H1 (cell line): ENCODE data around the gene ADGRG2.

ENCODE experiments used
- ATF2 ChIP-seq: IDR thresholded peaks from 2 replicates; pipeline ENCODE4 v1.6.1; 2012; ENCODE audit warnings: low read length, inconsistent platforms
- CTCF ChIP-seq, 3 experiments: IDR thresholded peaks; 1 replicate in 2 of 3; 2 replicates in 1 of 3; pipeline versions ENCODE4 v1.5.1 to v1.6.1; 2011; ENCODE audit warnings: low read length in 3 of 3, mild to moderate bottlenecking in 3 of 3, inconsistent platforms in 2 of 3, low read depth in 1 of 3, moderate library complexity in 1 of 3; ENCODE audit not compliant: insufficient read depth in 1 of 3; ENCODE audit errors: control extremely low read depth in 1 of 3
- EZH2 ChIP-seq: fragments of 200-600 bp; sonication (generic); IDR thresholded peaks from 2 replicates; pipeline ENCODE4 v1.7.1; 2012; ENCODE audit warnings: low read depth, mild to moderate bottlenecking, moderate library complexity, low read length, inconsistent platforms; ENCODE audit not compliant: severe bottlenecking
- HDAC6 ChIP-seq: IDR thresholded peaks from one replicate; pipeline ENCODE4 v1.7.1; 2012; ENCODE audit warnings: low read depth, mild to moderate bottlenecking, inconsistent platforms, low read length, moderate library complexity
- KDM1A ChIP-seq: fragments of 200-600, 300-600 bp; sonication (generic); IDR thresholded peaks from 2 replicates; pipeline ENCODE4 v1.7.1; 2016; ENCODE audit warnings: mild to moderate bottlenecking, low read length, borderline replicate concordance
- MAX ChIP-seq: IDR thresholded peaks from 2 replicates; pipeline ENCODE4 v1.6.1; 2012; ENCODE audit warnings: inconsistent platforms
- SP4 ChIP-seq: IDR thresholded peaks from 2 replicates; pipeline ENCODE4 v1.6.1; 2012; ENCODE audit warnings: low read length, inconsistent platforms

- TF ChIP-seq CTCF (IDR thresholded peaks at IDR 0.05; ENCODE audit: control extremely low read depth in 1 of 3, insufficient read depth in 1 of 3, low read depth in 1 of 3, low read length in 3 of 3) (no peak), MAX (no peak), SP4 (no peak), ATF2 (no peak), HDAC6 (no peak), EZH2 (no peak), KDM1A (no peak)
Observed at GRCh38 chrX:19133231-19133630, 11.0 kb upstream of the ADGRG2 start.
